K562 (cell line): ENCODE results near the gene ENTPD6. TPM values are rescaled to one million over a fixed set of nuclear protein-coding genes. Genes with fewer than 3 reads are reported as not detected.

Experiments used
- BCLAF1 ChIP-seq, 2 experiments: fragments of 450-650 bp in 1 of 2; IDR thresholded peaks; 2 replicates each; pipeline ENCODE4 v1.6.1; 2011 to 2017; ENCODE audit warnings: low read depth in 2 of 2, antibody characterized with exemption in 1 of 2, borderline replicate concordance in 1 of 2, low read length in 1 of 2, mild to moderate bottlenecking in 1 of 2, mixed read lengths in 1 of 2; ENCODE audit not compliant: control insufficient read depth in 1 of 2
- MAFK ChIP-seq: IDR thresholded peaks from 2 replicates; pipeline ENCODE4 v1.6.1; 2011; ENCODE audit warnings: low read length, improper control_type of control experiment
- ZBTB40 ChIP-seq, 2 experiments: fragments of 450-650 bp in 1 of 2; sonication (generic) in 1 of 2; formaldehyde crosslinking in 1 of 2; IDR thresholded peaks; 2 replicates each; pipeline versions ENCODE4 v1.7.1 to v1.9.0; 2016 to 2022; ENCODE audit warnings: inconsistent platforms in 1 of 2, mild to moderate bottlenecking in 1 of 2, missing genetic modification reagents in 1 of 2
- ZNF324 ChIP-seq: fragments of 250-450 bp; sonication (Bioruptor Pico); IDR thresholded peaks from 2 replicates; pipeline ENCODE4 v1.4.0; 2020; ENCODE audit warnings: mild to moderate bottlenecking
- ZNF830 ChIP-seq: fragments of 250-450 bp; sonication (Bioruptor Pico); IDR thresholded peaks from 2 replicates; pipeline ENCODE4 v1.5.0; 2021; ENCODE audit warnings: mild to moderate bottlenecking
- polyA plus RNA-seq, 8 experiments: library from polyadenylated mRNA; depleted of rRNA in 4 of 8; stranded (reverse) in 5 of 8; unstranded in 3 of 8; fragments of >200 nt; fragmentation: Nextera tagmentation in 2 of 8; fragmentation: Illumina TruSeq in 1 of 8; extraction: Ambion mirVana in 2 of 8; extraction: Trizol in 1 of 8; gene quantifications; 2 replicates each; pipeline versions ENCODE4 v1.2.1 to v1.2.3, GENCODE V29; 2011 to 2014; ENCODE audit warnings: inconsistent platforms in 1 of 8, missing spikeins in 1 of 8
- total RNA-seq, 7 experiments: library from RNA; depleted of rRNA in 6 of 7; stranded (reverse); fragments of >200 nt in 6 of 7; fragmentation: Illumina TruSeq in 2 of 7; extraction: Trizol in 2 of 7; gene quantifications; 2 replicates each; pipeline versions ENCODE4 v1.2.1 to v1.2.3, GENCODE V29; 2011 to 2021; ENCODE audit warnings: low replicate concordance in 1 of 7

ENTPD6 gene
- total and polyA plus RNA-seq, 9 of the 15 experiments (the other 6 are each of a cell fraction or from before 2014, with no cell fraction given) = 0.82 to 36.8 (median 22.4) TPM

GRCh38 chr20:25258476-25258805 is 62.9 kb downstream of the ENTPD6 start (continued):
- TF ChIP-seq ZBTB40 (IDR thresholded peaks at IDR 0.05) (no peak), ZBTB40 (CRISPR knock-in tag; IDR thresholded peaks at IDR 0.05) (no peak), ZNF830 (CRISPR knock-in tag) (no peak), ZNF324 (no peak), BCLAF1 (IDR thresholded peaks at IDR 0.05; ENCODE audit: borderline replicate concordance in 1 of 2, control insufficient read depth in 1 of 2, low read depth in 2 of 2, low read length in 1 of 2) (no peak), MAFK (no peak)
